Measurements from ENCODE around the gene TSPEAR. TPM values are rescaled to one million over a fixed set of nuclear protein-coding genes. Genes with fewer than 3 reads are reported as not detected.

TSPEAR gene
- total RNA-seq, 2 donors from 2014 or later: not detected

DNA sequence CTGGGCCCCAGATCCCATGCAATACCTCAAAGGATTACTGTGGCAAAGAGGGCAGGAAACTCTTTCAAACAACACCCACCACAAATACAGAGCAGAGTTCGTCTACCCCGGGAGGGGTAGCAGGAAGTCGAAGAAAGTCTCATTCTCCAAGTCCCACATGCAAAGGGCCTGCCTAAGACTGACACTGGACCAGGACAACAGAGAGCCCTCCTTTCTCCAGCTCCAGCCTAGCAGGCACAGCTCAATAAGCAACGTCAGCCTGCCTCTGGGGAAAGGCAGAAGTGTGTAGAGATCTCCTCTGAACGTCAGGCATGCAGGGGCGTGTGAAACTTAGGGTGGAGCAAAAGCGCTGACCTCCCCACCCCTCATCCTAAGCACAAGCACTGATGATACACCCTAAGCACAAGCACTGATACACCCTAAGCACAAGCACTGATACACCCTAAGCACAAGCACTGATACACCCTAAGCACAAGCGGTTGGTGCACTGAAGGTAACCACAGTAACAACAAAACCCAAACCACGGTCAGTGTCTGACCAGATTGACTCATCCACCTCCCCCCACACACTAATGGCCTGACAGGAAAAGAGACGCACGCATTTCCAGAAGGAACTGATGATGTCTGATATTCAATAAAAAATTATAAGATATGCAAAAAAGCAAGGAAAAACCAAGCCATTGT lies 52.3 kb downstream of the TSPEAR start:
- intact Hi-C loops (cut with DNase I): no loop called here
- Histone ChIP-seq H3K9ac (ENCODE audit: low read depth in 2 of 2, low read length in 2 of 2) (no peak overlapping the region), H3K27ac (no peak overlapping the region), H3K27me3 (no peaks in the 10 kb centered on the region), H3K4me1 (no peaks in the 10 kb centered on the region), H3K4me3 (no peak overlapping the region), H3K36me3 (no peaks in the 10 kb centered on the region), H3K9me3 (no peaks in the 10 kb centered on the region)
- TF ChIP-seq, protein P1, sequence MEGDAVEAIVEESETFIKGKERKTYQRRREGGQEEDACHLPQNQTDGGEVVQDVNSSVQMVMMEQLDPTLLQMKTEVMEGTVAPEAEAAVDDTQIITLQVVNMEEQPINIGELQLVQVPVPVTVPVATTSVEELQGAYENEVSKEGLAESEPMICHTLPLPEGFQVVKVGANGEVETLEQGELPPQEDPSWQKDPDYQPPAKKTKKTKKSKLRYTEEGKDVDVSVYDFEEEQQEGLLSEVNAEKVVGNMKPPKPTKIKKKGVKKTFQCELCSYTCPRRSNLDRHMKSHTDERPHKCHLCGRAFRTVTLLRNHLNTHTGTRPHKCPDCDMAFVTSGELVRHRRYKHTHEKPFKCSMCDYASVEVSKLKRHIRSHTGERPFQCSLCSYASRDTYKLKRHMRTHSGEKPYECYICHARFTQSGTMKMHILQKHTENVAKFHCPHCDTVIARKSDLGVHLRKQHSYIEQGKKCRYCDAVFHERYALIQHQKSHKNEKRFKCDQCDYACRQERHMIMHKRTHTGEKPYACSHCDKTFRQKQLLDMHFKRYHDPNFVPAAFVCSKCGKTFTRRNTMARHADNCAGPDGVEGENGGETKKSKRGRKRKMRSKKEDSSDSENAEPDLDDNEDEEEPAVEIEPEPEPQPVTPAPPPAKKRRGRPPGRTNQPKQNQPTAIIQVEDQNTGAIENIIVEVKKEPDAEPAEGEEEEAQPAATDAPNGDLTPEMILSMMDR (IDR thresholded peaks at IDR 0.05): no peak
- DNase-seq: no peak

DNA sequence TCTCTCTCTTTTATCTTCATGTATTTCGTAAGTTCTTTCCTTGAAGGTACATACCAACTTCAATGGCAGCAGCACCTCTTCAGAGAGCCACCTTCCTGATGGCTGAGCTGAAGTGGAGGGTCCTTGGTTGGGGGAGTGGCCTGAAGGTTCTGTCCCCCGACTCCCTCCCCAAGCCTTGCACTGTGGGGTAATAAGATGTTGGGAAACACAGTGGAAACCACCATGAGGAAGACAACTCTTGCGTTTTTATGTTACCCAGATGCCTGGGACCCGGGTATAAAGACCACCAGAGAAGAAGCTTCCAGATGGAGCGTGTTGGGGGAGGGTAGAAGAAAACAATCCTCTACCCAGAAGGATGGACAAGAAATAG lies 52.8 kb downstream of the TSPEAR start:
- intact Hi-C loops (cut with DNase I): no loop called here
- H3K9ac ChIP-seq (ENCODE audit: low read depth in 2 of 2, low read length in 2 of 2): no peak overlapping the region
- TF ChIP-seq, protein P1 (IDR thresholded peaks at IDR 0.05): no peak
- H3K4me1 ChIP-seq: no peaks in the 10 kb centered on the region
- DNase-seq: no peak
- no peak overlapping the region for H3K4me3 ChIP-seq
- no peaks in the 10 kb centered on the region for H3K27me3 ChIP-seq
- no peaks in the 10 kb centered on the region for H3K9me3 ChIP-seq
- no peaks in the 10 kb centered on the region for H3K36me3 ChIP-seq
- no peak overlapping the region for H3K27ac ChIP-seq

DNA sequence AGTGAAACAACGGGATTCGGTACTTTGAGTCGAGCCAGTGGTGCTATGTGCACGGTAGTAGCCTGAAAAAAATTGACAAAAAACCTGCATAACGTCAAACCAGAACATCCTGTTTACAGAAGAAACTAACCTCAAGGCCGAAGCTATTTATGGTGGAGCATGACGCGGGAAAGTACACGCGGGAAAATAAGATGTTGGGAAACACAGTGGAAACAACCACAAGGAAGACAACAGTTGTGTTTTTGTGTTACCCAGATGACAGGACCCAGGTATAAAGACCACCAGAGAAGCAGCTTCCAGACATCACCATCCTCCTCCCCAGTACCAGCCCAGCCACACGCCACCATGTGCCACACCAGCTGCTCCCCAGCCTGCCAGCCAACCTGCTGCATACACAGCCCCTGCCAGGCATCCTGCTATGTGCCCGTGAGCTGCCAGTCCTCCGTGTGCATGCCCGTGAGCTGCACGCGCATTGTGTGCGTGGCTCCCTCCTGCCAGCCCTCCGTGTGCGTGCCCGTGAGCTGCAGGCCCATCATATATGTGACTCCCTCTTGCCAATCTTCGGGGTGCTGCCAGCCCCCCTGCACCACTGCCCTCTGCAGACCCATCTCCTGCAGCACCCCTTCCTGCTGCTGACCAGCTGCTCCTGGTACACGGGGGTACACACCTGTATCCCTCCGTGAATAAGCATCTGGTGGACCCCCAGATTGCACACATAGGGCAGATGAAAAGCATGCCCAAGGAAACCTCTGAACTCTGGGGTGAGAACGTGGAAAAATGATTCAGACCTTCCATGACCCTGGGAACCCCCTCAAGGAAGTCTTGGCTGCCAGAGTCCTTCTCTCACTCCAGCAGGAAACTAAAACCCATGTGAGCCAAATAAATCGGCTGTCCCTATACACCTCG lies 53.5 kb downstream of the TSPEAR start, which contains the start of gene KRTAP12-3:
TSS of gene KRTAP12-3 (plus strand) at position 298 of the 906 bp plus-strand sequence. CDS start at position 346, 48 bp downstream.
- intact Hi-C loops (cut with DNase I): no loop called here
- Histone ChIP-seq H3K36me3 (no peaks in the 10 kb centered on the region), H3K27ac (no peak within 1 kb of the TSS), H3K4me3 (no peak within 1 kb of the TSS), H3K4me1 (no peaks in the 10 kb centered on the region), H3K27me3 (no peaks in the 10 kb centered on the region), H3K9me3 (no peaks in the 10 kb centered on the region), H3K9ac (ENCODE audit: low read depth in 2 of 2, low read length in 2 of 2) (no peak within 1 kb of the TSS)
- TF ChIP-seq, protein P1 (IDR thresholded peaks at IDR 0.05): no peak
- no peak for DNase-seq

DNA sequence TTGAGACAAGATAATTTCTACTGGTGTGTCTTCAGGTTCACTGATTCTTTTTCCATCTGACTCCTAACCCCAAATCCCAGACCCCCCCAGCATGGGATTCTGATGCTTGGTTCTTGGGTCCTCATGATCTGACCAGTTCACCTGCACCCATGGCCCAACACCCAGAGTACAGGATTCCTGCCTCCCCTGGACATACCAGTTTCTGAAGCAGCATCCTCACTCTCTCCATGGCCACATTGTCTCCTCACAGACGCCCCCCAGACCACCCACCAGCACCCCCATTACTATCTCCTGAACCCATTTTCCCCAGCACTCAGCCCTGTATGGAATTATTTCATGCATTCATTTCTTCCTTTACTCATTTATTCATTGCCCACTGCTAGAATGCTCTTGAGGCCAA lies 54.5 kb downstream of the TSPEAR start:
- no peak overlapping the region for H3K4me3 ChIP-seq
- no peak overlapping the region for H3K27ac ChIP-seq
- DNase-seq: no peak
- H3K27me3 ChIP-seq: no peaks in the 10 kb centered on the region
- no peaks in the 10 kb centered on the region for H3K9me3 ChIP-seq
- H3K4me1 ChIP-seq: no peaks in the 10 kb centered on the region
- no peak overlapping the region for H3K9ac ChIP-seq (ENCODE audit: low read depth in 2 of 2, low read length in 2 of 2)
- TF ChIP-seq, protein P1 (IDR thresholded peaks at IDR 0.05): no peak
- H3K36me3 ChIP-seq: no peaks in the 10 kb centered on the region
- intact Hi-C loops (cut with DNase I): no loop called here

DNA sequence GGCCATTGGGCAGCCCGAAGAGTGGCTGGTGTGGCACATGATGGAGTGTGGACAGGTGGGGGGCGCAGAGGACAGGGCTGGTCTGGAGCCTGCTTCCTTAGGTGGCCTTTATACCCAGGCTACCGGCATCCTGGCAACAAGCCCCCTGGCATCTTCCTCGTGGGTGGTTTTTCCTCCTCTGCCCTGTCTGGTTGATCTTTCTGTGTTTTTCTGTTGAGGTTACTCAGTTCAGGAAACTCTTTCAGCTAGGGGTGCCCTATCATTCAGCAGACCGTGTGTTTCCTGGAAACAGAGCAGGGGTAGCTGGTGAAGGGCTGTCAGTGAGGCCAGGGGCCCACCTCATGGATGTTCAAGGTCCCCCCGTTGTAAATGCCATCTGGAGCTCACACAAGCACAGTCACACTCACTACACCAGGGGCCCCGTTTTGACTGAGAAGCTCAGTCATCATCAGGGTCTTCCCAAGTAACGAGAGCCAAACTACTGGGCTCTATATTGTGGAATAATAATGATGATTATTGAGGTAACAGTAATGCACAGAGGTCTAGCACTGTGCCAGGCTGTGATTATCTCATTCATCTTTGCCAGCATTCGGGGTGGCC lies 56.7 kb downstream of the TSPEAR start, which contains the start of gene KRTAP12-4:
TSS of gene KRTAP12-4 (minus strand) at position 84 of the 600 bp plus-strand sequence. CDS start at position 39, 45 bp downstream.
- H3K27me3 ChIP-seq: no peaks in the 10 kb centered on the region
- no peaks in the 10 kb centered on the region for H3K9me3 ChIP-seq
- TF ChIP-seq, protein P1 (IDR thresholded peaks at IDR 0.05): no peak
- H3K4me3 ChIP-seq: no peak within 1 kb of the TSS
- no peak for DNase-seq
- no peak within 1 kb of the TSS for H3K27ac ChIP-seq
- H3K9ac ChIP-seq (ENCODE audit: low read depth in 2 of 2, low read length in 2 of 2): no peak within 1 kb of the TSS
- intact Hi-C loops (cut with DNase I): no loop called here
- H3K4me1 ChIP-seq: no peaks in the 10 kb centered on the region
- H3K36me3 ChIP-seq: no peaks in the 10 kb centered on the region
